SU-DHL-6 (cell line): ENCODE measurements around the gene SLC30A4.

Experiments used
- H2AFZ ChIP-seq: fragments of 200-600 bp; sonication (generic); 2 replicates; pipeline ENCODE4 v1.6.1; 2014; ENCODE audit warnings: low read depth, mild to moderate bottlenecking, moderate library complexity, mixed read lengths, antibody characterized with exemption, low read length; ENCODE audit not compliant: severe bottlenecking
- H3F3A ChIP-seq: fragments of 200-600 bp; shearing (Covaris generic); 2 replicates; pipeline ENCODE4 v1.6.0; 2016; ENCODE audit warnings: antibody characterized with exemption, mild to moderate bottlenecking; ENCODE audit not compliant: insufficient read depth
- H3K27ac ChIP-seq: fragments of 200-600 bp; sonication (generic); 2 replicates; pipeline ENCODE4 v1.5.1; 2016; ENCODE audit warnings: low read depth, mild to moderate bottlenecking, low read length, moderate library complexity, mixed read lengths
- H3K27me3 ChIP-seq: fragments of 200-600 bp; sonication (generic), shearing (Covaris generic); 2 replicates; pipeline ENCODE4 v1.6.0; 2014; ENCODE audit warnings: mild to moderate bottlenecking, low read length
- H3K36me3 ChIP-seq: fragments of 200-600 bp; sonication (generic); 2 replicates; pipeline ENCODE4 v1.6.1; 2014; ENCODE audit warnings: mild to moderate bottlenecking, low read length, mixed read lengths
- H3K4me2 ChIP-seq: fragments of 300-600, 200-600 bp; shearing (Covaris generic), sonication (generic); 2 replicates; pipeline ENCODE4 v1.6.0; 2014; ENCODE audit warnings: low read length, low read depth, mild to moderate bottlenecking; ENCODE audit not compliant: poor library complexity, severe bottlenecking
- H3K4me3 ChIP-seq: fragments of 200-600 bp; sonication (generic); 2 replicates; pipeline ENCODE4 v1.5.1; 2014; ENCODE audit warnings: antibody characterized with exemption, low read length, mild to moderate bottlenecking, mixed read lengths; ENCODE audit not compliant: insufficient read depth, poor library complexity, severe bottlenecking
- H3K79me2 ChIP-seq: fragments of 200-600 bp; sonication (generic); 2 replicates; pipeline ENCODE4 v1.6.1; 2014; ENCODE audit warnings: mild to moderate bottlenecking, low read length, moderate library complexity; ENCODE audit not compliant: insufficient read depth
- H3K9ac ChIP-seq: fragments of 200-600 bp; sonication (generic); 2 replicates; pipeline ENCODE4 v1.7.0; 2014; ENCODE audit warnings: mild to moderate bottlenecking, low read length
- H3K9me2 ChIP-seq: fragments of 200-600 bp; sonication (generic); replicated peaks from 2 replicates; pipeline ENCODE4 v1.6.1; 2014; ENCODE audit warnings: low read length; ENCODE audit not compliant: insufficient read depth
- H3K9me3 ChIP-seq: fragments of 200-600 bp; sonication (generic); 2 replicates; pipeline ENCODE4 v1.6.1; 2014; ENCODE audit warnings: low read length, mixed read lengths; ENCODE audit not compliant: insufficient read depth
- H4K20me1 ChIP-seq: fragments of 200-600 bp; sonication (generic); 2 replicates; pipeline ENCODE4 v1.6.1; 2014; ENCODE audit warnings: low read depth, mild to moderate bottlenecking, antibody characterized with exemption, low read length, moderate library complexity, mixed read lengths
- EZH2phosphoT487 ChIP-seq: fragments of 200-600 bp; sonication (generic), shearing (Covaris generic); conservative IDR thresholded peaks from 2 replicates; pipeline ENCODE4 v1.6.1; 2018; ENCODE audit warnings: mild to moderate bottlenecking, antibody characterized with exemption, low read length, moderate library complexity, mixed read lengths
- TF ChIP-seq, protein P1 (sequence below): fragments of 200-600 bp; sonication (generic); IDR thresholded peaks from one replicate; pipeline ENCODE4 v1.5.1; 2017; ENCODE audit warnings: antibody characterized with exemption, mild to moderate bottlenecking, low read length, moderate library complexity; ENCODE audit not compliant: insufficient read depth, poor library complexity, severe bottlenecking

The SLC30A4 gene

GRCh38 chr15:45476410-45476809 lies 46.1 kb downstream of the SLC30A4 start:
- no peak for TF ChIP-seq EZH2phosphoT487
- TF ChIP-seq, protein P1, sequence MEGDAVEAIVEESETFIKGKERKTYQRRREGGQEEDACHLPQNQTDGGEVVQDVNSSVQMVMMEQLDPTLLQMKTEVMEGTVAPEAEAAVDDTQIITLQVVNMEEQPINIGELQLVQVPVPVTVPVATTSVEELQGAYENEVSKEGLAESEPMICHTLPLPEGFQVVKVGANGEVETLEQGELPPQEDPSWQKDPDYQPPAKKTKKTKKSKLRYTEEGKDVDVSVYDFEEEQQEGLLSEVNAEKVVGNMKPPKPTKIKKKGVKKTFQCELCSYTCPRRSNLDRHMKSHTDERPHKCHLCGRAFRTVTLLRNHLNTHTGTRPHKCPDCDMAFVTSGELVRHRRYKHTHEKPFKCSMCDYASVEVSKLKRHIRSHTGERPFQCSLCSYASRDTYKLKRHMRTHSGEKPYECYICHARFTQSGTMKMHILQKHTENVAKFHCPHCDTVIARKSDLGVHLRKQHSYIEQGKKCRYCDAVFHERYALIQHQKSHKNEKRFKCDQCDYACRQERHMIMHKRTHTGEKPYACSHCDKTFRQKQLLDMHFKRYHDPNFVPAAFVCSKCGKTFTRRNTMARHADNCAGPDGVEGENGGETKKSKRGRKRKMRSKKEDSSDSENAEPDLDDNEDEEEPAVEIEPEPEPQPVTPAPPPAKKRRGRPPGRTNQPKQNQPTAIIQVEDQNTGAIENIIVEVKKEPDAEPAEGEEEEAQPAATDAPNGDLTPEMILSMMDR, result no peak
- Histone ChIP-seq H3K9me3 (no peaks in the 10 kb centered on the region), H3K27ac (no peak overlapping the region), H3K79me2 (no peaks in the 10 kb centered on the region), H3K27me3 (no peaks in the 10 kb centered on the region), H4K20me1 (no peaks in the 10 kb centered on the region), H3K9me2 (no peaks in the 10 kb centered on the region), H3K9ac (no peak overlapping the region), H2AFZ (no peak overlapping the region), H3K4me3 (no peak overlapping the region), H3K4me2 (no peak overlapping the region), H3F3A (no peaks in the 10 kb centered on the region), H3K36me3 (no peaks in the 10 kb centered on the region)

DNA sequence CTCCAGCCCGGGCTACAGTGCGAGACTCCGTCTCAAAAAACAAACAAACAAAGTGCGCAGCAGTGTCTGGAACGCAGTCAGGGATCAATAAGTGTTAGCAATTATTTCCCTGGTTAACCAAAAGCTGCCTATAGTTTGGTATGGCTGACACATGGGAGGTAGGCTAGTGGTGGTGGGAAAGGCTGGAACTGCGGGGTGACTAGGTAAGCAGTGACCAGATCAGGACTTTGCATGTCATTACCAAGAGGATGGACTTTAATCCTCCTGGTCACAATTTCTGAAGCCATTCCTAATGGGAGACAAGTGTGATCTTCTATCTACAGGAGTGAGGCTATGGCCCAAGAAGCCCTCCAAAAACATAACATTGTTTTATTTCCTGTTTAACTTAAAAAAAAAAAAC lies 47.8 kb downstream of the SLC30A4 start:
- H3K27me3 ChIP-seq, result no peaks in the 10 kb centered on the region
- TF ChIP-seq, protein P1, result no peak
- no peaks in the 10 kb centered on the region for H3K9me2 ChIP-seq
- H3K4me3 ChIP-seq, result no peak overlapping the region
- no peaks in the 10 kb centered on the region for H3K36me3 ChIP-seq
- H4K20me1 ChIP-seq, result no peaks in the 10 kb centered on the region
- H3K9me3 ChIP-seq, result no peaks in the 10 kb centered on the region
- H3K4me2 ChIP-seq, result no peak overlapping the region
- no peak overlapping the region for H3K27ac ChIP-seq
- no peaks in the 10 kb centered on the region for H3K79me2 ChIP-seq
- H3F3A ChIP-seq, result no peaks in the 10 kb centered on the region
- no peak overlapping the region for H2AFZ ChIP-seq
- H3K9ac ChIP-seq, result no peak overlapping the region

DNA sequence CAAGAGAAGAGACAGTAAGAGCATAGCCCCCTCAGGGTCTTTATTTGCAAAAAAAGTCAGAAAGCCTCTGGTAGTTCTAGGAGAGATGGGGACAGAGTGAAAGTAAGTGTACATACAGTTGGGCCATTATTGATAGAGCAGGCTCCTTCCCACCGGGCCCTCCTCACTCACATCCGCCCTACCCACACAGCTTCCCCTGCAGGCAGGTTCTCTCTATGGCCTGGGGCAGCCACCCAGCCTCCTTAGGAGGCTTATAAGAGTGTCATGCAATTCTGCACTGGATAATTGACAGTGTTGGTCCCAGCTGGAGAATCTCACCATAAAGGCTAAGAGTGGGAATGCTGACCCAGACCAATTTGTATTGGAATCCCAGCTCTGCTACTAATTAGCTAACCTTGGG lies 49.5 kb downstream of the SLC30A4 start:
- Histone ChIP-seq H3K27me3 (no peaks in the 10 kb centered on the region), H3K9me2 (no peaks in the 10 kb centered on the region), H3K9ac (no peak overlapping the region), H3K79me2 (no peaks in the 10 kb centered on the region), H3K9me3 (no peaks in the 10 kb centered on the region), H3K4me2 (no peak overlapping the region), H3F3A (no peaks in the 10 kb centered on the region), H3K36me3 (no peaks in the 10 kb centered on the region), H3K27ac (no peak overlapping the region), H4K20me1 (no peaks in the 10 kb centered on the region), H2AFZ (no peak overlapping the region), H3K4me3 (no peak overlapping the region)
- no peak for TF ChIP-seq EZH2phosphoT487
- TF ChIP-seq, protein P1, result no peak

GRCh38 chr15:45471151-45471550 lies 51.4 kb downstream of the SLC30A4 start:
- H3K4me2 ChIP-seq, result no peak overlapping the region
- no peak overlapping the region for H3K27ac ChIP-seq
- no peaks in the 10 kb centered on the region for H3K27me3 ChIP-seq
- H3K4me3 ChIP-seq, result no peak overlapping the region
- TF ChIP-seq, protein P1, result no peak
- no peak for TF ChIP-seq EZH2phosphoT487
- no peak overlapping the region for H3K9ac ChIP-seq
- no peak overlapping the region for H2AFZ ChIP-seq
- no peaks in the 10 kb centered on the region for H3K36me3 ChIP-seq
- no peaks in the 10 kb centered on the region for H3K79me2 ChIP-seq
- H4K20me1 ChIP-seq, result no peaks in the 10 kb centered on the region
- H3K9me2 ChIP-seq, result no peaks in the 10 kb centered on the region
- H3F3A ChIP-seq, result no peaks in the 10 kb centered on the region
- no peaks in the 10 kb centered on the region for H3K9me3 ChIP-seq
